Measurements from ENCODE around the gene IL1R1.

DNA sequence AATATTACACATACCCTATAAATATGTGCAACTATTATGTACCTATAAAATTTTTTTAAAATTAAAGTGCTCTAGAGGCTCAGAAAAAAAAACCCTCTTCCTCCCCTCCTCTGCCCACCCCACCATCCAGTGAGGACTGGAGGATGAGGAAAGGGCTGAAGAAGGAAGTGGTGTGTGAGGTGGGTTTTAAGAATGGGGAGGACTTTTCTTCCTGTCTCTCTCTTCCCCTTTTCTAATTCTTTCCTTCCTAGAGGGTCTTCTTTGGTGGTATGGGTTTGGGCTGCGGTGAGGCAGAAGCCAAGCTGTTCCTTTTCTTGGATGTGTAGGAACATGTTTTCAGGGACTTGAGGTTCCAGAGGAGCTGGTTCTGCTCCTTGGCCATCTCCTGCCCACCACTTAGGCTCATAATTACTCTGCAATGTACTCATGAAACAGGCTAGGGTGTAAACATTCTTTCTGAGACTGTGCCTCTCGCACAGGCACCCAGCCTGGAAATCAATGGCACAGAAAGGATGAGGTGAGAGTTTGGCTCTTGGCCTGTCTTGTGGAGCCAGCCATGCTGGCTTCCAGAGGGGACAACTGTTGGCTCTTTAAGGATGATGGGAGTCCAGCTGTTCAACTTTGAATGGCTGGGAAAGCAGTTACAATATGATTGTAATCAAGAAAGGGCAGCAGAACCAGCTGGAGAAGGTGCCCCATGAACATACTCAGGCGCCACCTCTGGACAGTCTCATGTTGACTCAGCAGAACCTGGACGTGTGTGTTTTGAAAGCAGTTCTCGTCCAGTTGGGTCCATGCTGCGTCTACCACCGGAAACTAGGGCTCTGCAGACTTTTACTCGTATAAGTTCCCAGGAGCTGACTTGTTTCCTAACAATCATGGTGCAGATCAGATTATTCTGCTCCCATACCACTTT is 82.5 kb downstream of the IL1R1 start:
- TF ChIP-seq, protein P1, sequence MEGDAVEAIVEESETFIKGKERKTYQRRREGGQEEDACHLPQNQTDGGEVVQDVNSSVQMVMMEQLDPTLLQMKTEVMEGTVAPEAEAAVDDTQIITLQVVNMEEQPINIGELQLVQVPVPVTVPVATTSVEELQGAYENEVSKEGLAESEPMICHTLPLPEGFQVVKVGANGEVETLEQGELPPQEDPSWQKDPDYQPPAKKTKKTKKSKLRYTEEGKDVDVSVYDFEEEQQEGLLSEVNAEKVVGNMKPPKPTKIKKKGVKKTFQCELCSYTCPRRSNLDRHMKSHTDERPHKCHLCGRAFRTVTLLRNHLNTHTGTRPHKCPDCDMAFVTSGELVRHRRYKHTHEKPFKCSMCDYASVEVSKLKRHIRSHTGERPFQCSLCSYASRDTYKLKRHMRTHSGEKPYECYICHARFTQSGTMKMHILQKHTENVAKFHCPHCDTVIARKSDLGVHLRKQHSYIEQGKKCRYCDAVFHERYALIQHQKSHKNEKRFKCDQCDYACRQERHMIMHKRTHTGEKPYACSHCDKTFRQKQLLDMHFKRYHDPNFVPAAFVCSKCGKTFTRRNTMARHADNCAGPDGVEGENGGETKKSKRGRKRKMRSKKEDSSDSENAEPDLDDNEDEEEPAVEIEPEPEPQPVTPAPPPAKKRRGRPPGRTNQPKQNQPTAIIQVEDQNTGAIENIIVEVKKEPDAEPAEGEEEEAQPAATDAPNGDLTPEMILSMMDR (IDR thresholded peaks at IDR 0.05): no peak
- TF ChIP-seq EP300 (IDR thresholded peaks at IDR 0.05): no peak
- no peak for TF ChIP-seq POLR2A (IDR thresholded peaks at IDR 0.05; ENCODE audit: low read depth)

Data from esophagus muscularis mucosa (tissue), 4 donors.